ENCODE results near the gene VSIG10L2. TPM values are rescaled to one million over a fixed set of nuclear protein-coding genes. Genes with fewer than 3 reads are reported as not detected.
A peak's percentile ranks its signal among the peaks of the same experiment; 100 is the strongest.
"Not testable (repeated sequence)": the region's sequence is repeated elsewhere in the genome, so short reads cannot be mapped to it uniquely, and the experiment has no call there.

Gene VSIG10L2
- total RNA-seq, 1 experiment from 2014 or later, result not detected

DNA sequence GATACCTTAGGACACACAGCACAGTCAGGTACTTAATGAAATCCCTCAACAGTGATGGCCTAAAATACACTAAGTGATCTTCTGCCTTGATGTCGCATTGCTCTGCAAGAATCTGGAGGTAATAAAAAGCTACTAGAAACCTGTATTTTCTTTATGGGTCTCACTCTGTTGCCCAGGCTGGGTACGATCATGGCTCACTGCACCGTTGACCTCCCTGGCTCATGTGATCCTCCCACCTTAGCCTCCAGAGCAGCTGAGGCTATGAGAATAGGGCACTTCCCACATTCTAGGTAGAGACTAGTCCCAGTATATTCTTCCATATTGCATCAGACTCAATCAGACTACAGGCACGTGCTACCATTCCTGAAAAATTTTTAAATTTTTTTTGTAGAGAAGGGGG lies 21.7 kb downstream of the VSIG10L2 start:
- DNase-seq (ENCODE audit: low read depth), result no peak

DNA sequence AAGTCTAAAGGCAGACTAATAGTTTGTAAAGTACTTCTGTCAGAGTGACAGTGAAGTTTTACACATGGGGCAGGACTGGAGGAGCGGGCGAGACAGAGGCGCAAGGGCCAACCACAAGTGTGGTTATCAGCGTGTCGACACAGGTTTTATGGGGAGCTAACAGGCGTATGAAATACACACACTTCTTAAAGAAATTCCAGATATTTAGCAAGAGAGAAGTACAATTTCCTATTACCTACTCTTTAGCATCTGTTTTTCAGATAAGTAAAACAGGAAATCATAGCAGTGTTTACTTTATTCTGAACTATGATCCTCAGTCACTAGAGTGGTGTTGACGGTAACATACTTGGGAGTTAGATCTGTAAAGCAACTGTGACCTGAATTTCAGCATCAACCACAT lies 22.5 kb downstream of the VSIG10L2 start:
- DNase-seq (ENCODE audit: low read depth), result no peak

DNA sequence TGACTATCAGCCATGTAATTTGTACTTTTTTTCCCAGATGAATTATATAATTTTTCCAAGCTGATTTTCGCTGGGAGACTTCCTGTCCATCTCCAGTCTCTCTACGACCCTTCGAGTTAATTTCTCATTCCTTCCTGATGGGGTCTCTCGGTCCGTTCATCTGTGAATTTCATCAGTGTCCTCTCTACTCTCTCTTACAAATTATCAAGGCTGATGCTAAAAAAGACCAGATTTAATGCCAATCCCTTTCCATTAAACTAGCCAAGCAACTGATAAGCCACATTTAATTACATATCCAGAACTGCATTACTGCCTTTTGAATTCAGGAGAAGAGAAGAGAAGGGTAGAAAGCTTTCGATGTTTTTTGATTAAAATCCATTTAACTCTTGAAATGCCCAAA lies 25.8 kb downstream of the VSIG10L2 start:
- DNase-seq (ENCODE audit: low read depth), result no peak

DNA sequence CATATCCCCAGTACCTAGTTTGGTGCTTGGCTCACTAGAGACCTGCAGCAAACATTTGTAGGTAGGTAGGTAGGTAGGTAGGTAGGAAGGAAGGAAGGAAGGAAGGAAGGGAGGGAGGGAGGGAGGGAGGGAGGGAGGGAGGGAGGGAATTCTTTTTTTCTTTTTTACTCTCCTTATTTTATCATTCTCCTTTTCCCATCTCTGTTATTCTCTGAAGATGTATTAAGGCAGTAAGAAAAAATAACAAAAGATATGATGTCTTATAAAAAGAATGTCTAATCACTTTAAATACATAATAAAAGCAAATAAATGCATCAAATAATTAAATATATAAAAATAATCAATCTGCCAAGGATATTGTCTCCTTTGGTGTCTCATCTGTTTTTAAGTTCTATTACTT lies 28.4 kb downstream of the VSIG10L2 start:
- DNase-seq (ENCODE audit: low read depth), result no peak

DNA sequence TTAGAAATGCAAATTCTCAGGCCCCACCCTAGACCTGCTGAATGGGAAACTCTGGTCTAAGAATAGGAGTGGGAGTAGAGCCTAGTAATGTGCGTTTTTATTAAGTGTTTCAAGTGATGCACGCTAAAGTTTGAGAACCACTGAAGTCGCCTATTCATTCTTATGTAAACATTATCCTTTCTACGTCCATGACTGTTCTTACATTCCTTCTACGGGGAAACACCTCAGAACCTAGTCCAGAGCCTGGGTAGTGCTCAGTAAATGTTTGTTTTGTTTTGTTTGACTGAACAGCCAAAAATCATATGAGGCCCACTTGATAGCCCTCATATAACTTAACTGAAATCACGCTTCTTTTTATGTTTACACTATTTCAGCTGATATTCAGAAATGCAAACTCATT lies 29.8 kb downstream of the VSIG10L2 start:
- DNase-seq (ENCODE audit: low read depth), result no peak

DNA sequence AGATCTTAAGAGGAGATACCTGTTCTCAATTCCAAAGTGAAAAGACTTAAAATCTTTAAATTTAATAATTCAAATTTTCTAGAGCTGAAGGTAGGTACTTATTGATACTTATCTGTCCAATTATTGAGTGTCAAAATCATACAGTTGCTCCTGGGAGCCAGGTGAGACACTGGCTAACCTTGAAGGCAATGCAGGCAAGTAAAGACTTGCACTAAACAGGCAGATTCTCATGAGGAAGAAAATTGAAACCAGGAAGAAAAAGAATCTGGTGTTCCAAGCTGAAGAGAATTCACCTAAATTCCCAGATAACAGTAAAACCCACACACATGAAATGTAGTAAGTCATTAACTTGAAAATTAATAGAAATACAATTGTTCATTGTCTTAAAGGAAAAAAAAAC lies 30.3 kb downstream of the VSIG10L2 start:
- no peak for DNase-seq (ENCODE audit: low read depth)

DNA sequence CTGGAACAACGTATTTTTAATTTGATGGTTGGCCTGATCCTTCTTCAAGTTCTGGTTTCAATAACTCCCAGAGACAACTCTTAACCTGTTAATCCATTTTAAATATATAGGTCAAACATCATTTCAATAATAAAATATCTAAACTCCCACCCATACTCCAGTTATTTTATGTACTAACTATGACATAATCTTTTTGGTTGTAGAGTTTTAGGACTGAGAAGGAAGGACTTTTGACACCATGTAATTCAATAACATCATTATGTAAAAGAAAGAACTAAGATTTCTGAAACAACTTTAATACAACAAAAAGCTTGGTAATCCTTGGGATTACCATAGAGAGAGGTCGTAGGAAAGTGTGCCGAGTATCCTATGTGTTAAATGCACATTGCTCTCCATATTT lies 31.5 kb downstream of the VSIG10L2 start:
- DNase-seq (ENCODE audit: low read depth), result no peak

DNA sequence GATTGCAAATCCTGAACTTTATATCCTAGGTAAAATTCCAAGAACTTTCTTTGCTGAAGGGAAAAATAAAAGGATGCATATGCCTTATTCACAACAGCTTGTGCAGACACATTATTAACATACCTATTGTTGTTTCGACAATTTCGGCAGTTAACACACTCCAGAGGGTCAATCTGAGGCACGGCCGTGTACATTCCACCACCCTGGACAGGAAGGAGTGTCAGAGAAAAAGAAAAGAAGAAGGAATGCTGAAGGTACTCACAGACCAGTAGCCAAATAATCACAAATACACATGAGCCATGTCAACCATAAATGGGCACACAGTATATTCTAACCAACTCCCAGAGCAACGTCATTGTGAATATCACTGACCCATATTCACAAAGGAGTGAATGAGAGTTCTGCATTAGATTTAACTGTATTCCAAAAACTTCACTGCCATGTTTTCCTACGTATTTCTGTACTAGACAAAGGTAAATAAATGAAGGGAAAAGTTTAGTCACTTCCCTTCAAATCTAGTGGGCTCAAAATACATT lies 32.4 kb downstream of the VSIG10L2 start:
- no peak for DNase-seq (ENCODE audit: low read depth)

DNA sequence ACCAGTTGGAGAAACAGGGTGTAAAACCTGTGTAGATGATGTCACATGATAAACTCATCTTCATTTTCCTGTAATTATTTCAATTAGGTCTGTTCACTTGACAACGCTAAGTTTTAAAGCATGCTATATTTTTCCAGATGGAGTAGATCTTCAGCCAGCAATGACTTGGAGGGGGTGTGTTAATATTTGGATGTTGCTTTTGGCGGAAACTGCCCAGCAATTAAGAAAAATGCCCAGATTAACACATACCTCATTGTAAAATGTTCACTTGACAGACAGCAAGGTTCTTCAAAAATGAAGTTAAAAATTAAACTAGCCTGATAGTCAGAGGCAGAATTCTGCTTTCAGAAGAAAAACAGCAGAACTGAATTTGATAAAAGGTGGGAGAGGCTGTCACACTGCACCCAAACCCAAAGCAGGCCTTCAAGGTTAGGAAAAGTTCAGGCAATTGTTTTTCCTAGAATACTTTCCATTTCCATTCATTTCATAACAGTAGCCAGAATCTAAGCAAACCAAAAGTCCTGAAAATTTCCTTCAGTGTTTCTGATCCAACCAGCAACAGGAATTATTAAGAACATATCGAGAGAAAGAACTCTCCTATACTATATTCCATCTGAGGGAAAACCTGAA lies 33.0 kb downstream of the VSIG10L2 start:
- no peak for DNase-seq (ENCODE audit: low read depth)

DNA sequence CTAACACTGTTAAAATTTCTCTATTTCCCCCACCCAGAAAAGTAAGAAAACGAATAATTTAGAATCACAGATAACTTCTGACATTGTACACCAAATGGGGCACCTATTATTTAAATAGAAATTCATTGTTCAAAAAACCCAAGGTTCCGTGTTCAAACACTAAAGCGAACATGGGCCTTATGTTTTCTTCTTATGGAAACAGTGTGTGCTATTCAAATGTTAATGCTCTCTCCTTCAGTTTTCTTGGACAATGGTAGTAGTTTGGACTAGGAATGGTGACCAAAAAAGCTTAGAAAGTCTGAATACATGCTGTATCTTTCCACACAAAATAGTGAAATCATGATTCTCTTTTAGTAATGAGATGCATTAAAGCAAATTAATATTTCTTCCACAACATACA lies 33.7 kb downstream of the VSIG10L2 start:
- no peak for DNase-seq (ENCODE audit: low read depth)

DNA sequence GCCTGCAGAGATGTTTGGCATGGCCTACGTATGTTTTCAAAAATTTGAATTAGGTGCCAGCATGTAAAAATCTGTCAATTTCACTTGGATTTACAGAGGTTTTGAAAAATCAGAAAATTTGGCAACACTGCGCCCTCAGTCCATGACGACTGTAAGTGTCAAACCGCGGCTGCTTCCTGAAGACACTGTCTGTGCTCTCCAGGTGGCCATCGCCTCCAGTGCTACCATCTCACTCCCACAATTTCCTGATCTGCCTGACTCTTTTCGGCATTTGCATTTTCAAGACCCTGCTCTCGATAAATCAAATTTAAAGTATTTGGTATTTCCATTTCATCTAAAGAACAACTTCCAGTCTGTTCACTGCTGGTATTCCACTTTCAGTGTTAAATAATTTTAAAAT lies 34.6 kb downstream of the VSIG10L2 start:
- no peak for DNase-seq (ENCODE audit: low read depth)

DNA sequence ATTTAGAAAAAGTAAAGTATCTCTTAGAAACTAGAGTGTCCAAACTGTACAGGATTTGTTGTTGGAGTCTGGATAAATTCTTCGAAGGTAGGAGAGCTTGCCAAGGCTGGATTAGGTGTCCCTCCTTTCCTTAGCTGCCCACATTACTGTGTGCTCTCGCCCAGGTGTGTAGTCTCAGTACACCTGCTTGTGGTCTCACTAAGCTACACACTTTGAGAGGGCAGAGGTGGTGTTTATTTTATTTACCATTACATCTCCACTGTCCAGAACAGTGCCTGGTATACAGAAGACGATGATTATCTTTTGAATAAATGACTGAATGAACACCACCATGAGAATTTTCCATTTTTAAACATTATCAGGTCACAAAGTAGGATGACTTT lies 36.5 kb downstream of the VSIG10L2 start:
- no peak for DNase-seq (ENCODE audit: low read depth)

DNA sequence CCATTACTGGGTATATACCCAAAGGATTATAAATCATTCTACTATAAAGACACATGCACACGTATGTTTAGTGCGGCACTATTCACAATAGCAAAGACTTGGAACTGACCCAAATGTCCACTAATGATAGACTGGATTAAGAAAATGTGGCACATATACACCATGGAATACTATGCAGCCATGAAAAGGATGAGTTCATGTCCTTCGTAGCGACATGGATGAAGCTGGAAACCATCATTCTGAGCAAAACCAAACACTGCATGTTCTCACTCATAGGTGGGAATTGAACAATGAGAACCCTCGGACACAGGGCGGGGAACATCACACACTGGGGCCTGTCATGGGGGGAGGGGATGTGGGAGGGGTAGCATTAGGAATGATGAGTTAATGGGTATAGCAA lies 40.1 kb downstream of the VSIG10L2 start:
- DNase-seq (ENCODE audit: low read depth), result not testable (repeated sequence)

DNA sequence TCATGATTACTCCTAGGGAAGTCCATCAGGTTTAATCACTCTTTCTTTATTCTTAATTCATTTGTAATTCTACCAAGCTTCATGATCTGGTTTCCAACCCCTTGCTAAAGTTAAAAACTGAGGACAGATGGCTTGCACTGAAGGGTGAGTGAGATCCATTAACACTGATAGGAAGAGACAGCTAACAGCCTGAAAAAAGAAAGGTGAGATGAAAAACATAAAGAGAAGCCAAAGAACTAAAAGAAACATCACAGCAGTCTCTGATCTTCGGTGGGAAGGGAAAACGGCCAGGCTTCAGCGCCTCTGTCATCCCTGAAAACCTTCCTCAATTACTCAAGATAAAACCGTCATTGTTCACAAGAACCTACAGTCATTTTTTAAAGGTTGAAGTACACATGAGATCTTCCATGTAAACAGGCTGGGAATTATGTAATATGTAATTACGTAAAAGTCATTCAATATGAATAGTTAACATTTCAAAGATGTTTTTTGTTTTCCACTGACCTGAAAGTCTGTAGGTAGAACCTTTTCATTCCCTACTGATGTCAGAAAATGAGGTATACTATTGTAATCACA lies 41.3 kb downstream of the VSIG10L2 start:
- no peak for DNase-seq (ENCODE audit: low read depth)

DNA sequence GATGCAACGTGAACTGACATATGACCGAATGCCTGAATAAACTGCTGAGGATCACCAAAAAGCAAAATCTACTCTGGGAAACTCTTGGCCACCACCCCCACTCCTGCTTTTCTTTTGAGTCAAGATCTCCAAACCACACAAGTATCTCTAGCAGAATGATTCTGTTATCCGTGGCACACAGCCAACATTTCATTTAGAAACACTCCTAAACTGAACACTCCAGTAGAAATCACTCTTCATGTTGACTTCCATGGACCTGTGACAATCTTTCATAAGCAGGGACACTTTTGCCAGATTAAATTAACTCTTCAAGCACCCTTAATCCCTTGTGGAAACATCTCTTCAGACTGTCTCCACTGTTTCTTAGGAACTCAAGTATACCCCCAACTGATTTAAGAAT lies 44.4 kb downstream of the VSIG10L2 start:
- peak; percentile 88 for DNase-seq (ENCODE audit: low read depth)

DNA sequence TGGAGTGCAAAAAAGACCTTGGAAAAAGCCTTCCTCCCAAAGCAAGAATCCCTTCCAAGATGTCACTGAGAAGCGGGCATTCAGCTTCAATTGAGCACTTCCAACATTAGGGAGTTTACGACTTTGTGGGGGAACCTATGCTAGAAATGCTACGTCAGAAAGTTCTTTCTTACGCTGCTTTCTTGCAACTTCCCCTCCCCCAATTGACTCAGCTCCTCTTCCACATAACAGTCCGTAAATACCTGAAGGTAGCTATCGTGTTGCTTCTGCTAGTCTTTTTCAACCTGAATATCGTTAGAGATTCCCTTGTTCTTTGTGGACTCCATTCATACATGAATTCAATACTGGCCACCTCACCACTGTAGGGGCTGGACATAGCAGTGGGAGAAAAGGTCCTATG lies 47.0 kb downstream of the VSIG10L2 start:
- no peak for DNase-seq (ENCODE audit: low read depth)

DNA sequence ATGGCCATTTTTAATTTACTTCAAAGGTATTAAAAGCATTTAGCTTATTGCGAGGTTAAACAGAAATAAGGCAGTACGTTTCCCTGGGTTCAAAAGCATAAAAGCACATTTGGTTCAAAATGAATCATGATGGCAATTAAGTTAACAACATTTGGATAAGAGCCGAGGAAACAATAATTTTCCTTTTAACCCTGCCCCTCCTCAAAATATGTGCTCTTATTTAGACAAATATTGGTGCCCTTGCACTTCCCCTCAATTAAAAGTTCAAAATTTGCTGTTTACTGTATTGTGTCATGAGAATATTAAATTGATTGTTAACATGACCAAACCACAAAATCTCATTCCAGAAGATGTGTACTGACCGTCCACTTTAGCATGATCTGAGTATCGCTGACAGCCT lies 48.7 kb downstream of the VSIG10L2 start:
- DNase-seq (ENCODE audit: low read depth), result no peak

DNA sequence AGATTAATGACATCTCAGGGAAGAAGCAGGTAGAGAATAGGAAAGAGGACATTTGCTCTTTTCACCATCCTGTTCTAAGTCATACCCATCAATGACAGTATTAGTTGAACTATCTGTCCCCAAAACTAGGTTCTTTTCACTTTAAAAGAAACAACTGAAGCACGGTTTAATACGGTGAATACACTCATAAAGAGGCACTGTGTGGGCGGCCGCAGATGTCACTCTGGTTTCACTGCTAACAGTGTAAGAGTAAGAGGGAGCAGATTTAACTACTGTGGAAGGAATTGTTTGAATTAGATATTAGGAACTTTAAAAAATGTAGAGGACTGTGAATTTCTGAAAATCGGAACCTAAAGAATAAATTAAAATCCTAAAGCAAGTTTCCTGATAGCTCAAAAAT lies 49.5 kb downstream of the VSIG10L2 start:
- no peak for DNase-seq (ENCODE audit: low read depth)

DNA sequence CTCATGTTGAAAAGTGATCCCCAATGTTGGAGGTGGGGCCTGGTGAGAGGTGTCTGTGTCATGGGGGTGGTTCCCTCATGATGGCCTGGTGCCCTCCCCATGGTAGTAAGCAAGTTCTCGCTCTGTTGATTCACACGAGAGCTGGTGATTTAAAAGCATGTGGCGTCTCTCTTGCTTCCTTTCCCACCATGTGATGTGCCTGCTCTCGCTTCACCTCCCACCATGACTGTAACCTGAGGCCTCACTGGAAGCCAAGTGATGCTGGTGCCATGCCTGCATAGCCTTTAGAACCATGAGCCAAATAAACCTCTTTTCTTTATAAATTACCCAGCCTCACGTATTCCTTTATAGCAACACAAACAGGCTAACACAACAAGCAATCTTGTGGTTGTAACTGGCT lies 52.4 kb downstream of the VSIG10L2 start:
- DNase-seq (ENCODE audit: low read depth), result no peak

DNA sequence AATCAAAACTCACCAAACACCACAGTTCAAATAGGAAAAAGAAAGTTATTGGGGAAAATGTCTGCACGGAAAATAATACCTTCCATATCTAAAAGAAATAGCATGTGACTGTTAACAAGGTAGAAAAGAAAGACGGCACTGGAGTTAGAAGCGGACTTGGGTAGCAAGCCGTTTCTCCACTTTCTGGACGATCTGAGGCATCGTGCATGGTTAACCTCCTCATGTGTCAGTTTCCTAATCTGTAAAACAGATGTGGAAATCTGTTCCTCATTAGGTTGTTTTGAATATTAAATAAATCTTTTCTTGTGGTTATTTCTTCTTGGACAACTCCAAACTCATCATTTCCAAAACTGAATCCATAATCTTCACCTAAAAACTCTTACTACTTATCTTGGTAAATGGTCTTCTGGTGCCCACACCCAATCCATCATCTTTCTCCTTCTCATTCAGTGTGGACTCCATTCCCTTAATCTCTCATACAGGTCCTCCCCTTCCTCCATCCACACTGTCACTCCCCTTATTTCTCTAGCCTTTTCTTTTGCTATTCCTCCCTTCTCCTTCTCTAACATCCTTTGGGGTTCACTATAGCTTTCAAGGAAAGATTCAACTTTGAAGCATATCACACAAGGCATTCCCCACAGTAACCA lies 53.5 kb downstream of the VSIG10L2 start:
- no peak for DNase-seq (ENCODE audit: low read depth)

DNA sequence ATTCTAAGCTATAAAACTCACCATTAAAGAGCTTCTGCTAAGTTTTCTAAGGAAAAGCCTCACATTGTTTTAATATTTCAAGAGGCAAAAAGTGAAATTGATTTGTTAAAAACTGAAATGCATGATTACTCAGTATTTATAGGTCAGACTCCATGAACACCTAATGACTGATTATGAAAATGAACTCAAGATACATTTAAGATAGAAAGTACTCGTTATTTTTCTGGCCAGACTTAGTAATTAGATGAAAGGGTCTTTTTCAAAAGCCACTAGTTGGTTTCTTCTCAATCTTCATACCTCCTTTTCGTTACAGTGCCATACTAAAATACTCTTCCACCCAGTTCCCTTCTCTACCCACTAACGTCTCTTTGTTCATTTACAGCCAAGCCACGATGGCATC lies 56.3 kb downstream of the VSIG10L2 start:
- no peak for DNase-seq (ENCODE audit: low read depth)

Data from M059J (cell line).